ENCODE data around the gene TRIM41. TPM values are rescaled to one million over a fixed set of nuclear protein-coding genes. Genes with fewer than 3 reads are reported as not detected.
A peak's percentile ranks its signal among the peaks of the same experiment; 100 is the strongest.

TRIM41 gene
- total and polyA plus RNA-seq, 9 of the 15 experiments (the other 6 are each of a cell fraction or from before 2014, with no cell fraction given) = 1.8 to 47.6 (median 20.9) TPM

DNA sequence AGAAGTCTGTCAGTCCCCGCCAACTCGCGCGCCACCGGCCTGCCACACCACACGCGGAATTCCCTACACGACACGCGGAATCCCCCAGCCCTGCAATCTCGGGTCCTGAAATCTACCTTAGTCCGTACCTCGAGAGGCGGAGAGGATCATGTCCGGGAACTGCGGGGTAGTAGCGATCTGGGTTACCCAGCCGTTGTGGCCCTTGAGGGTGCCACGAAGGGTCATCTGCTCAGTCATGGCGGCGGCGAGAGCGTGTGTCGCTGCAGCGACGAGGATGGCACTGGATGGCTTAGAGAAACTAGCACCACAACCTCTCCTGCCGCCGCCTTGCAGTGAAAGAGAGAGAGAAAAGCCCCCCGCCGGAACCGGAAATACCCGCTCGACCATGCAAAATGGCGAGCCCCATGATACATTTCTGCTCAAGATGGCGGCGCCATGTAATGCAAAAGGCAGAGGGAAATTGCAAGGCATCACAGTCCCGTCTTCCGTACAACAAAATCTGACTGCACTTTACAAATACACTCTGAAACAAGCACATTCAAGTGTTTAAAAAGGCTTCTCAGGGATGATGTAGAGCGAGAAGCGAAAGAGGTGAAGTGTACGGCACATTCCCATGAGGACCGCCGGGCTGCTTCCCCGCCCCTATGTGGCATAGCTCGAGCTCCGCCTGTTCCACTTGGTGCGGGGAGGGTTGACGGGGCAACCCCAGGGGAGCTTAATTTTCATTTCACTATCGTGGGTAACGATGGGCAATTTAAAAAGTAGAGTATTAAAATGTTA, 20.7 kb downstream of the TRIM41 start, which contains the start of gene RACK1 (continued):
- TF ChIP-seq TCF7L2 (IDR thresholded peaks at IDR 0.05; ENCODE audit: low read depth, low read length) = peak; percentile 84
- no peak for TF ChIP-seq CHD4 (IDR thresholded peaks at IDR 0.05; ENCODE audit: insufficient read depth, insufficient replicate concordance, low read depth, low read length, poor library complexity, severe bottlenecking)
- TF ChIP-seq IRF1 (CRISPR knock-in tag; IDR thresholded peaks at IDR 0.05; ENCODE audit: borderline replicate concordance) = no peak
- TF ChIP-seq, protein P1, sequence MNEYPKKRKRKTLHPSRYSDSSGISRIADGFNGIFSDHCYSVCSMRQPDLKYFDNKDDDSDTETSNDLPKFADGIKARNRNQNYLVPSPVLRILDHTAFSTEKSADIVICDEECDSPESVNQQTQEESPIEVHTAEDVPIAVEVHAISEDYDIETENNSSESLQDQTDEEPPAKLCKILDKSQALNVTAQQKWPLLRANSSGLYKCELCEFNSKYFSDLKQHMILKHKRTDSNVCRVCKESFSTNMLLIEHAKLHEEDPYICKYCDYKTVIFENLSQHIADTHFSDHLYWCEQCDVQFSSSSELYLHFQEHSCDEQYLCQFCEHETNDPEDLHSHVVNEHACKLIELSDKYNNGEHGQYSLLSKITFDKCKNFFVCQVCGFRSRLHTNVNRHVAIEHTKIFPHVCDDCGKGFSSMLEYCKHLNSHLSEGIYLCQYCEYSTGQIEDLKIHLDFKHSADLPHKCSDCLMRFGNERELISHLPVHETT (CRISPR knock-in tag; conservative IDR thresholded peaks at IDR 0.05 in 1 of 2, IDR thresholded peaks at IDR 0.05 in 1 of 2) = peak in 1 of 2 experiments; percentile 80; a peak in 1 of 4 replicates
- TF ChIP-seq ZNF239 (CRISPR knock-in tag; IDR thresholded peaks at IDR 0.05) = no peak
- 0 out of 2 replicates have a peak, but pooled peaks have one; percentile 26 for TF ChIP-seq XRCC5 (IDR thresholded peaks at IDR 0.05; ENCODE audit: low read depth, low read length)
- TF ChIP-seq, protein P2, sequence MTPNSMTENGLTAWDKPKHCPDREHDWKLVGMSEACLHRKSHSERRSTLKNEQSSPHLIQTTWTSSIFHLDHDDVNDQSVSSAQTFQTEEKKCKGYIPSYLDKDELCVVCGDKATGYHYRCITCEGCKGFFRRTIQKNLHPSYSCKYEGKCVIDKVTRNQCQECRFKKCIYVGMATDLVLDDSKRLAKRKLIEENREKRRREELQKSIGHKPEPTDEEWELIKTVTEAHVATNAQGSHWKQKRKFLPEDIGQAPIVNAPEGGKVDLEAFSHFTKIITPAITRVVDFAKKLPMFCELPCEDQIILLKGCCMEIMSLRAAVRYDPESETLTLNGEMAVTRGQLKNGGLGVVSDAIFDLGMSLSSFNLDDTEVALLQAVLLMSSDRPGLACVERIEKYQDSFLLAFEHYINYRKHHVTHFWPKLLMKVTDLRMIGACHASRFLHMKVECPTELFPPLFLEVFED (CRISPR knock-in tag; conservative IDR thresholded peaks at IDR 0.05) = 0 out of 2 replicates have a peak, but pooled peaks have one; percentile 43
- TF ChIP-seq ZFX (CRISPR knock-in tag; IDR thresholded peaks at IDR 0.05) = peak; percentile 97
- TF ChIP-seq NFRKB (IDR thresholded peaks at IDR 0.05; ENCODE audit: low read depth) = peak; percentile 92; the same call in 1 of the 2 replicates
- TF ChIP-seq MITF (IDR thresholded peaks at IDR 0.05) = no peak
- no peak for TF ChIP-seq SREBF2 (CRISPR knock-in tag; IDR thresholded peaks at IDR 0.05)
- peak; percentile 92 for TF ChIP-seq POLR2AphosphoS5 (IDR thresholded peaks at IDR 0.05; ENCODE audit: control insufficient read depth, insufficient read depth, low read depth, low read length)
- no peak for TF ChIP-seq RREB1 (CRISPR knock-in tag; IDR thresholded peaks at IDR 0.05)
- TF ChIP-seq TBL1XR1 (IDR thresholded peaks at IDR 0.05; ENCODE audit: low read length in 2 of 2) = no peak; a peak in 1 of 4 replicates

Data from K562 (cell line).